Bronchial epithelial cell (primary cell): ENCODE data around the gene TXNDC11. TPM values are rescaled to one million over a fixed set of nuclear protein-coding genes. Genes with fewer than 3 reads are reported as not detected.

Experiments used
- DNase-seq: peaks from one replicate; pipeline ENCODE4 v3.0.0-alpha.2; 2010; ENCODE audit warnings: low read depth
- FAIRE-seq: peaks from 2 replicates; lab custom pipeline; 2011; peaks lifted over from hg19 to GRCh38; lab: Jason Lieb, UNC
- H3K27me3 ChIP-seq: 2 replicates; pipeline ENCODE4 v1.5.1; 2011; ENCODE audit warnings: low read length; ENCODE audit not compliant: control insufficient read depth, insufficient read depth
- H3K36me3 ChIP-seq: 2 replicates; pipeline ENCODE4 v1.5.1; 2011; ENCODE audit warnings: low read length; ENCODE audit not compliant: control insufficient read depth, insufficient read depth
- H3K4me3 ChIP-seq: 2 replicates; pipeline ENCODE4 v1.5.1; 2011; ENCODE audit warnings: mild to moderate bottlenecking, low read depth, low read length, control low read depth
- total RNA-seq: library from RNA; depleted of rRNA; stranded (reverse); fragments of >200 nt; gene quantifications from 2 replicates; pipeline ENCODE4 v1.2.1, GENCODE V29; 2014
- TF ChIP-seq, protein P1 (sequence below): IDR thresholded peaks from 2 replicates; pipeline ENCODE4 v1.5.1; 2011; ENCODE audit warnings: mild to moderate bottlenecking, moderate library complexity, low read length, control low read depth, inconsistent platforms; ENCODE audit not compliant: insufficient read depth, severe bottlenecking

Gene TXNDC11
- total RNA-seq, 1 donor from 2014 or later = 35.8 TPM

DNA sequence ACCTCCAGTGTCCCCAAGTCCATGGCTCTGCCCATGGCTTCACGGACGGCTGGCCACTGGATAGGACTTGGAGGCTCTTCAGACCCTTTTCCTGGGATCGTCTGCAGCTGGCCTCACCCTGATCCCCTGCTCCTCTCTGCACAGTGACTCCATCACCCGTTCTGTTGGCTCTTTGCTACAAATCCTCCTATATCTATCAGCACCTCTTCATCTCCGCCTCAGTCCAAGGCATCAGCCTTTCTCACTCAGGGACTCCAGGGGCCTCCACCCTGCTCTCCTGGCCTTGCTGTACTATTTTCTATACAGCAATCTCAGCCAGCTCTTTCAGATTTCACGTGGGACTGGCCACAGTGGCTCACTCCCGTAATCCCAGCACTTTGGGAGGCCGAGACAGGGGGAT lies 85.1 kb downstream of the TXNDC11 start:
- FAIRE-seq (no peak), DNase-seq (no peak)
- Histone ChIP-seq H3K36me3 (no peaks in the 10 kb centered on the region), H3K4me3 (no peak overlapping the region), H3K27me3 (no peaks in the 10 kb centered on the region)
- TF ChIP-seq, protein P1, sequence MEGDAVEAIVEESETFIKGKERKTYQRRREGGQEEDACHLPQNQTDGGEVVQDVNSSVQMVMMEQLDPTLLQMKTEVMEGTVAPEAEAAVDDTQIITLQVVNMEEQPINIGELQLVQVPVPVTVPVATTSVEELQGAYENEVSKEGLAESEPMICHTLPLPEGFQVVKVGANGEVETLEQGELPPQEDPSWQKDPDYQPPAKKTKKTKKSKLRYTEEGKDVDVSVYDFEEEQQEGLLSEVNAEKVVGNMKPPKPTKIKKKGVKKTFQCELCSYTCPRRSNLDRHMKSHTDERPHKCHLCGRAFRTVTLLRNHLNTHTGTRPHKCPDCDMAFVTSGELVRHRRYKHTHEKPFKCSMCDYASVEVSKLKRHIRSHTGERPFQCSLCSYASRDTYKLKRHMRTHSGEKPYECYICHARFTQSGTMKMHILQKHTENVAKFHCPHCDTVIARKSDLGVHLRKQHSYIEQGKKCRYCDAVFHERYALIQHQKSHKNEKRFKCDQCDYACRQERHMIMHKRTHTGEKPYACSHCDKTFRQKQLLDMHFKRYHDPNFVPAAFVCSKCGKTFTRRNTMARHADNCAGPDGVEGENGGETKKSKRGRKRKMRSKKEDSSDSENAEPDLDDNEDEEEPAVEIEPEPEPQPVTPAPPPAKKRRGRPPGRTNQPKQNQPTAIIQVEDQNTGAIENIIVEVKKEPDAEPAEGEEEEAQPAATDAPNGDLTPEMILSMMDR = no peak

DNA sequence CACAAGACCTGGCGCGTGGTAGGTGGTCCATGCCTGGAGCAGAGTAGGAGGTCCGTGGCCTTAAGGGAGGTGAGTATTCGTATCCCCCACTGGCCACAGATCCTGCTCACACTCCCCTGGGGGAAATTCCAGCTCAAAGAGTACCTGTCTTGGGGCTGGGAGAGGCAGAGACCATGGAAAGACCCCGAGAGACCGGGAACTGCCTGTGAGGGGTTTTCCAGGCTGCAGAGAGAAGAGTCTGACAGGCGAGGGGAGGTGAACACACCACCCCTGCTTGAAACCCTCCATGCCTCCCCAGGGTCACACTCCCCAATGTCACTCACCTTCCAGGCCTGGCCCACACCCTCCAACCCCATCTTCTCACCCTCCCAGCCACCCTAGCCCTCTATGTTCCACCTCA lies 87.0 kb downstream of the TXNDC11 start:
- no peak for DNase-seq
- H3K36me3 ChIP-seq = no peaks in the 10 kb centered on the region
- TF ChIP-seq, protein P1 = no peak
- no peak for FAIRE-seq
- H3K27me3 ChIP-seq = no peaks in the 10 kb centered on the region
- H3K4me3 ChIP-seq = no peak overlapping the region

DNA sequence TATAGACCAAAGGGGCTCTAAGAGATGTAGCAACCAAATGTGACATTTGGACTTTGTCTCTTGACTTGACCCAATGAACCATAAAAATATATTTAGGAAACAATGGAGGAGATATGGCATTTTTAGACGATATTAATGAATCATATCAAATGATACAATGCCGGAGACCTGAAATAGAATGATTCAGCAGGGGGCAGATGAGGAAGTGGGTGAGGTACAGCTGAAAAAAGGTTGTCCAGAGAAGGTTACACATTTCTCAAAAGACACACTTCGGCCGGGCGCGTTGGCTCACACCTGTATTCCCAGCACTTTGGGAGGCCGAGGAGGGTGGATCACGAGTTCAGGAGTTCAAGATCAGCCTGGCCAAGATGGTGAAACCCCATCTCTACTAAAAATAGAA lies 90.9 kb downstream of the TXNDC11 start:
- Histone ChIP-seq H3K36me3 (no peaks in the 10 kb centered on the region), H3K27me3 (no peaks in the 10 kb centered on the region), H3K4me3 (no peak overlapping the region)
- TF ChIP-seq, protein P1 = no peak
- DNase-seq = peak; percentile 77
- FAIRE-seq = no peak

DNA sequence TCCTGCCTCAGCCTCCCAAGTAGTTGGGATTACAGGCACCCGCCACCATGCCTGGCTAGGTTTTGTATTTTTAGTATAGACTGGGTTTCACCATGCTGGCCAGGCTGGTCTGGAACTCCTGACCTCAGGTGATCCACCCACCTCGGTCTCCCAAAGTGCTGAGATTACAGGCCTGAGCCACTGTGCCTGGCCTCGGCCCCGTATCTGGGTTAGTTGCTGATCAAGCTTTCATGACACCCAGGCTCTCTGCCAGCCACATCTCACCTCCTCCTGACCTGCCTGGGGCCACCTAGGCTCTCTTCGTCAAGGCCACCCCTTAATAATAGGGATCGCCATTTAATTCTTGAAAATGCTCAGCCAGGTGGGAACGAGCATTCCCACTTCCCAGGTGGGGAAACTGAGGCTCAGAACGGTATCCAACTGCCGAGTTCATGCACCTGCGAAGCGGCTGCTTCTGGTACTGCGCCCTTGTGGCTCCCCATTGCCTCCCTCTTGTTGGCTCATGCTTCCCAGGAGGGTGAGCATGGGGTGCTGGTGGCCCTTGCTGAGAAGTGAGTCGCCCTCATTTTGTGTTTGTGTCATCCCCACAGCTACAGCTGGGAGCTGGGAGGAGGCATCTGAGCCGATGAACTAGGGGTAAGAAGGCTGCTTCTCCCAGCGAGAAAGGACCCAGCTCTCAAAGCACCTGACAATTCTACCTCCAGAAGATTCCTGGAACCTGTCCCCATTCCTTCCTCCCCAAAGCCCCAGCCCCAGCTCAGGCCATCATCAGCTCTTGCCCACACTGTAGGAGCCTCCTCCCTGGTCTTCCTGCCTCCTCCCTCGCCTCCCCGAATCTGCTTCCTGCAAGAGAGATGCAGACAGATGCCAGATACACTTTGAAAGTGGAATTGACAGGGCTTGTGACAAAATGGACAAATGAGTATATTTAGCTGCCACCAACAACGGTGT lies 91.7 kb downstream of the TXNDC11 start:
- DNase-seq (no peak), FAIRE-seq (no peak)
- Histone ChIP-seq H3K36me3 (no peaks in the 10 kb centered on the region), H3K27me3 (no peaks in the 10 kb centered on the region), H3K4me3 (no peak overlapping the region)
- TF ChIP-seq, protein P1 = no peak

DNA sequence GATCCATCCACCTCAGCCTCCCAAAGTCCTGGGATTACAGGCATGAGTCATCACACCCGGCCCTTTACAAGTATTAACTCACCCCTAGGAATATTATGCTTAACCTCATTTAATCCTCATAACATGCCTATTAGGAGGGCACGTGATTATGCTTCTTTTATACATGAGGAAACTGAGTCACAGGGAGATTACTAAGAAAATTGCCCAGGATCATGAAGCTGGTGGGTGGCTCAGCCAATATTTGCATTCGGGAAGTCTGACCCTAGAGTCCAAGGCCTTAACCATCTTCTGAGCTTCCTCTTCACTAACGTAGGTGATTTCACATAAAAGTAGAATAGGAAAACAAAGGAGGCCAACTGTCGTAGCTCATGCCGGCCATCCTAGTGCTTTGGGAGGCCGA lies 93.4 kb downstream of the TXNDC11 start:
- FAIRE-seq = no peak
- no peak for DNase-seq
- Histone ChIP-seq H3K4me3 (no peak overlapping the region), H3K27me3 (no peaks in the 10 kb centered on the region), H3K36me3 (no peaks in the 10 kb centered on the region)
- TF ChIP-seq, protein P1 = no peak
